Aorta (tissue), 5 donors: Measurements from ENCODE around the gene COLEC12. TPM values are rescaled to one million over a fixed set of nuclear protein-coding genes. Genes with fewer than 3 reads are reported as not detected.

ENCODE experiments used
- ATAC-seq: fragments of 200-7000 bp; cut with Tn5 transposase; one replicate; pipeline ENCODE4 v1.9.1; 2022; ENCODE audit warnings: moderate library complexity; ENCODE audit not compliant: low FRiP score
- DNase-seq, 2 donors: peaks; one replicate each; pipeline ENCODE4 v3.0.0-alpha.2; 2020
- H3K27ac ChIP-seq, 2 donors: one replicate each; pipeline ENCODE4 v1.5.1; 2013; ENCODE audit warnings: low read length in 2 of 2, mild to moderate bottlenecking in 2 of 2, moderate library complexity in 2 of 2, control low read depth in 1 of 2, inconsistent platforms in 1 of 2, low read depth in 1 of 2
- H3K27me3 ChIP-seq, 2 donors: one replicate each; pipeline ENCODE4 v1.6.1; 2013; ENCODE audit warnings: control low read depth in 1 of 2, low read length in 1 of 2, mild to moderate bottlenecking in 1 of 2, moderate library complexity in 1 of 2; ENCODE audit not compliant: insufficient read depth in 2 of 2, control insufficient read depth in 1 of 2
- H3K36me3 ChIP-seq, 2 donors: one replicate each; pipeline ENCODE4 v1.6.1; 2013; ENCODE audit warnings: control low read depth in 1 of 2, low read length in 1 of 2, mild to moderate bottlenecking in 1 of 2; ENCODE audit not compliant: insufficient read depth in 2 of 2, control insufficient read depth in 1 of 2
- H3K4me1 ChIP-seq, 2 donors: one replicate each; pipeline ENCODE4 v1.6.1; 2013; ENCODE audit warnings: low read length in 2 of 2, control low read depth in 1 of 2, mild to moderate bottlenecking in 1 of 2, moderate library complexity in 1 of 2; ENCODE audit not compliant: insufficient read depth in 2 of 2, control insufficient read depth in 1 of 2
- H3K4me3 ChIP-seq, 2 donors: one replicate each; pipeline ENCODE4 v1.5.1; 2013; ENCODE audit warnings: low read length in 2 of 2, control low read depth in 1 of 2, mild to moderate bottlenecking in 1 of 2
- H3K9me3 ChIP-seq: one replicate; pipeline ENCODE4 v1.6.1; 2013; ENCODE audit warnings: mild to moderate bottlenecking, low read length; ENCODE audit not compliant: control insufficient read depth
- WGBS, 2 donors: extraction: QIAGEN DNeasy Blood & Tissue Kit; methylation state at CpG; one replicate each; pipeline ENCODE4 v1.1.7; 2013; 5-methylcytosine and 5-hydroxymethylcytosine counted together
- intact Hi-C, 2 donors: fragments of 100-400 bp; cut with DNase I; formaldehyde crosslinking; loops; one replicate each; pipeline versions ENCODE4 v1.14.2 to v1.15.0; 2022
- long read RNA-seq, 2 donors: library from polyadenylated mRNA; unstranded; transcript quantifications; one replicate each; pipeline ENCODE4 v2.0.0, GENCODE V29; 2020 to 2021
- polyA plus RNA-seq, 2 donors: library from polyadenylated mRNA; stranded (reverse); fragments of 200-250 nt; gene quantifications; one replicate each; pipeline ENCODE4 v1.2.3, GENCODE V29; 2013
- total RNA-seq, 2 donors: library from RNA; stranded (reverse); fragmentation: NEBNext Ultra II Directional; extraction: Animal tissue kit (Norgen Biotek cat#: 25700); gene quantifications; one replicate each; pipeline ENCODE4 v1.2.1, GENCODE V29; 2021
- donor health status: healthy with polysubstance abuse.
- donor health status: Bipolar disorder and iron deficiency.
- donor health status: DM: no; HTN: no; CAD: no.
- donor health status: DM: no; HTN: no; CAD: no.
- donor health status: DM: yes; HTN: yes; CAD: no.

Gene COLEC12
- total RNA-seq = 10 to 100 TPM; 15.9 to 46.1 TPM
- polyA plus RNA-seq = 1 to 10 TPM; 2.4 to 5.5 TPM
- long read RNA-seq, donor 1, full-length matches to known transcripts = 1 of 15 reads
- long read RNA-seq, donor 1, partial matches to known transcripts = 9 of 15 reads
- long read RNA-seq, donor 1, other reads (novel, unspliced or antisense) = 5 of 15 reads
- long read RNA-seq, donor 2, full-length matches to known transcripts = 29 of 58 reads
- long read RNA-seq, donor 2, partial matches to known transcripts = 12 of 58 reads
- long read RNA-seq, donor 2, other reads (novel, unspliced or antisense) = 17 of 58 reads

GRCh38 chr18:500632-501405, at the start of gene COLEC12:
COLEC12 (minus strand) TSS chr18:500701; CDS start chr18:500514, 187 bp downstream.
- H3K36me3 ChIP-seq = no peaks in the 10 kb centered on the region
- intact Hi-C loops = no loop called here
- 9 to 24% methylated on average over 29 to 75 of the region's 75 CpGs for WGBS, 2 donors

GRCh38 chr18:549967-550366, 49.5 kb upstream of the COLEC12 start:
- Histone ChIP-seq H3K4me3 (no peak overlapping the region), H3K9me3 (no peaks in the 10 kb centered on the region), H3K27ac (no peak overlapping the region), H3K36me3 (no peaks in the 10 kb centered on the region), H3K4me1 (no peaks in the 10 kb centered on the region), H3K27me3 (no peaks in the 10 kb centered on the region)
- DNase-seq (no peak), ATAC-seq (no peak)
- intact Hi-C loops = loop anchor here in 1 of 2 donors (5.0 kb wide), 1 partner anchor 52 kb away; no protein-coding TSS in a partner anchor
- WGBS, 2 donors = 78 to 99% methylated on average over 3 of the region's 3 CpGs

More at GRCh38 chr18:500632-501405, at the start of gene COLEC12:
- ATAC-seq = peak; percentile 62
- Histone ChIP-seq H3K9me3 (no peaks in the 10 kb centered on the region), H3K4me1 (peaks cover 0 to 2% of the 10 kb centered on the region in 2 donors), H3K27me3 (no peaks in the 10 kb centered on the region), H3K27ac (no peak within 1 kb of the TSS), H3K4me3 (peak within 1 kb of the TSS; percentile 31 to 49)
- DNase-seq = peak; percentile 70 to 80

- H3K27ac ChIP-seq = no peak overlapping the region
- no peak overlapping the region for H3K4me3 ChIP-seq
- intact Hi-C loops = no loop called here
- H3K36me3 ChIP-seq = no peaks in the 10 kb centered on the region
- ATAC-seq (no peak), DNase-seq (no peak)
- no peaks in the 10 kb centered on the region for H3K9me3 ChIP-seq
- no peaks in the 10 kb centered on the region for H3K27me3 ChIP-seq
- WGBS, 2 donors = 68 to 71% methylated on average over 4 of the region's 4 CpGs
- H3K4me1 ChIP-seq = no peaks in the 10 kb centered on the region
Observed at GRCh38 chr18:543447-544078, 43.1 kb upstream of the COLEC12 start.

- ATAC-seq (no peak), DNase-seq (no peak)
- Histone ChIP-seq H3K4me3 (no peak overlapping the region), H3K9me3 (no peaks in the 10 kb centered on the region), H3K27me3 (no peaks in the 10 kb centered on the region), H3K36me3 (no peaks in the 10 kb centered on the region), H3K4me1 (no peaks in the 10 kb centered on the region), H3K27ac (no peak overlapping the region)
- WGBS, 2 donors = 63 to 65% methylated on average over 6 of the region's 6 CpGs
- intact Hi-C loops = no loop called here
Observed at GRCh38 chr18:533995-534601, 33.6 kb upstream of the COLEC12 start.

GRCh38 chr18:532632-533031, 32.1 kb upstream of the COLEC12 start:
- Histone ChIP-seq H3K4me3 (no peak overlapping the region), H3K27ac (no peak overlapping the region), H3K36me3 (no peaks in the 10 kb centered on the region), H3K4me1 (no peaks in the 10 kb centered on the region), H3K27me3 (no peaks in the 10 kb centered on the region), H3K9me3 (no peaks in the 10 kb centered on the region)
- intact Hi-C loops = no loop called here
- DNase-seq (no peak), ATAC-seq (no peak)

GRCh38 chr18:532018-532417, 31.5 kb upstream of the COLEC12 start:
- 92 to 94% methylated on average over 4 of the region's 4 CpGs for WGBS, 2 donors
- H3K36me3 ChIP-seq = no peaks in the 10 kb centered on the region
- no peak overlapping the region for H3K27ac ChIP-seq
- H3K9me3 ChIP-seq = no peaks in the 10 kb centered on the region
- H3K4me1 ChIP-seq = peaks cover 0 to 4% of the 10 kb centered on the region in 2 donors
- intact Hi-C loops = no loop called here
- no peak overlapping the region for H3K4me3 ChIP-seq
- ATAC-seq = no peak
- no peaks in the 10 kb centered on the region for H3K27me3 ChIP-seq
- no peak for DNase-seq

GRCh38 chr18:527146-527545, 26.6 kb upstream of the COLEC12 start:
- H3K36me3 ChIP-seq = no peaks in the 10 kb centered on the region
- no peak overlapping the region for H3K4me3 ChIP-seq
- intact Hi-C loops = loop anchor here in 1 of 2 donors (10.0 kb wide), 1 partner anchor 52 kb away; no protein-coding TSS in a partner anchor
- H3K27me3 ChIP-seq = no peaks in the 10 kb centered on the region
- H3K4me1 ChIP-seq = peaks cover 3 to 6% of the 10 kb centered on the region in 2 donors
- no peak for DNase-seq
- no peaks in the 10 kb centered on the region for H3K9me3 ChIP-seq
- ATAC-seq = no peak
- H3K27ac ChIP-seq = no peak overlapping the region
- WGBS, 2 donors = 1 to 4% methylated on average over 1 of the region's 1 CpG

GRCh38 chr18:526681-527080, 26.2 kb upstream of the COLEC12 start:
- ATAC-seq = no peak
- no peak overlapping the region for H3K27ac ChIP-seq
- intact Hi-C loops = loop anchor here in 1 of 2 donors (10.0 kb wide), 1 partner anchor 52 kb away; no protein-coding TSS in a partner anchor
- H3K36me3 ChIP-seq = no peaks in the 10 kb centered on the region
- no peaks in the 10 kb centered on the region for H3K9me3 ChIP-seq
- 28 to 42% methylated on average over 2 of the region's 2 CpGs for WGBS, 2 donors
- no peak for DNase-seq
- H3K4me3 ChIP-seq = no peak overlapping the region
- peaks cover 3 to 6% of the 10 kb centered on the region in 2 donors for H3K4me1 ChIP-seq
- H3K27me3 ChIP-seq = no peaks in the 10 kb centered on the region
